NCI-H1048 (cell line): Measurements from ENCODE around the gene IL24.

ENCODE experiments used
- DNase-seq: peaks from one replicate; lab custom pipeline; 2025; lab: John Stamatoyannopoulos, UW

The IL24 gene

GRCh38 chr1:206880314-206880713 lies 16.9 kb upstream of the IL24 start:
- DNase-seq = no peak

DNA sequence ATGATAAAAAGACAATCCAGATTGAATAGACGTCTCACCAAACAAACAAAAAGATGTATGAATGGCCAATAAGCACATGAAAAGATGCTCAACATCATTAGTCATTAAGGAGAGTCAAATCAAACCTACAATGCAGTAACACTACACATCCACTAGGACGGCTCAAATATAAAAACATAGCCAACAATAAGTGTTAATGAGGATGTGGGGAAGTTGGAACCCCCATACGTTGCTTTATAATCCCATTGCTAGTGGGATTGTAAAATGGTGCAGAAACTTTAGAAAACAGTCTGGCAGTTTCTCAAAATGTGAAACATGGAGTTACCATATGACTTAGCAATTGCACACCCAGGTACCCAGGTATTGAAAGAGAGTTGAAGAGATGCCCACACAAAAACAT lies 14.7 kb upstream of the IL24 start:
- no peak for DNase-seq

DNA sequence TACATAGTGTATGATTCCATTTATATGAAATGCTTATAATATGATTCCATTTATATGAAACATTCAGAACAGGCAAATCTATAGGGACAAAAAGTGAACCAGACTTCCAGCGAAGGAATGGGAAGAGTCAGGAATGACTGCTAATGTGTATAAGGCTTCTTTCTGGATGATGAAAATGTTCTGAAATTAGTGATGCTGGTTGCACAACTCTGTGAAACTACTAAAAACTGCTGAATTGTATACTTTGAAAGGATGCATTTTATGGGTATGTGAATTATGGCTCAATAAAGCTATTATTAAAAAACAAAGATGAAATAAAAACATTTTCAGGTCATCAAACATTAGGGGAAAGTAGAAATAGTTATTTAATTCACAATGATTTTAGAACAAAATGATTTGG lies 14.1 kb upstream of the IL24 start:
- DNase-seq = no peak

- no peak for DNase-seq
These were observed 13.4 kb upstream of the IL24 start for GRCh38 chr1:206883876-206884275.

DNA sequence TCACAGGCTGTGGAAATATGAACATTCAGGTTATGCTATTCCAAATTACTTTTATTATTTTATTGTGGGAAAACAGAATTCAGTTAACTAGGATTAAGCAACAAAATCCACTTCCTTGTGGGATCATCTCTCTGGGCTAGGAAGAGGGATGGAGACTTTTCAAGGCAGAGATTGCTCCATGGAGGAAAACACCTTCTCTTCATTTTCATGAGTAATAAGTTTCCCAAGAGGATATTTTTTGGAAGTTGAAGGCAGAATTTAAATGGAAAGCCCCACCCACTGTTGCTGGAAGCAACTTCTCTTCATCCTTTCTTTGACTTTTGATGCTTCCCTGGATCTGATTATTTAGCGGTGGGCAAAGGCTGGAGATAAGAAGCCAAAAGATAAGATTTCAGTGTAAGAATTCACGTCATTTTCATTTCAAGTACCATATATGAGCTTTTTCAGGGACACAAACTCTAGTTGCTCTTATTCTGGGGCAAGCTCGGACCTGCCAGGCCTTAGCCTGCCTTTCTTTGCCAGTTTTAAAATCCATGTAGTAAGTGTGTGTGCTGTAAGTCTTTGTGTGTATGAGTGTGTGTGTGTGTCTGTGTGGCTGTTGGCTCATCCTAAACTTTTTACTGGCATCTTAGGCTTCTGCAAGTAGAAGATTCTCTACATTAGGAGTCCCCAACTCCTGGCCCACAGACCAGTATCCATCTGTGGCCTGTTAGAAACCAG lies 11.7 kb upstream of the IL24 start:
- DNase-seq = no peak

DNA sequence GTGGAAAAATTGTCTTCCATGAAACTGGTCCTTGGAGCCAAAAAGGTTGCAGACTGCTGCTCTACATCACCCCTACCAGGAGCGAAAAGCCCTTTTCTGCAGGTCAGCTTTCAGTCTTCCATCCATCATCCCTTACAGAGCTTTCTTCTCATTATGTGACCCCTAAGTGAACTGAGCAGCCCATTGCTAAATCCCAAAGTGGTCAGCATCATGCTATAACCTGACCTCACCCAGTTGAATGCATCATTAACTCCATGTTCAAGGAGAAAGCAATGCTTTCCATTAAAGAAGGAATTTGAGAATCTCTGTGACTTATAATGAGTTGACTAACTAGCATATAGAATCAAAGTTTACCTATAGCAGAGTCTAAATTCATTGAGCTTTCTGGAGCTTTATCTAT lies 10.4 kb upstream of the IL24 start:
- DNase-seq = no peak

- no peak for DNase-seq
These were observed 9.5 kb upstream of the IL24 start for GRCh38 chr1:206887701-206888100.

DNA sequence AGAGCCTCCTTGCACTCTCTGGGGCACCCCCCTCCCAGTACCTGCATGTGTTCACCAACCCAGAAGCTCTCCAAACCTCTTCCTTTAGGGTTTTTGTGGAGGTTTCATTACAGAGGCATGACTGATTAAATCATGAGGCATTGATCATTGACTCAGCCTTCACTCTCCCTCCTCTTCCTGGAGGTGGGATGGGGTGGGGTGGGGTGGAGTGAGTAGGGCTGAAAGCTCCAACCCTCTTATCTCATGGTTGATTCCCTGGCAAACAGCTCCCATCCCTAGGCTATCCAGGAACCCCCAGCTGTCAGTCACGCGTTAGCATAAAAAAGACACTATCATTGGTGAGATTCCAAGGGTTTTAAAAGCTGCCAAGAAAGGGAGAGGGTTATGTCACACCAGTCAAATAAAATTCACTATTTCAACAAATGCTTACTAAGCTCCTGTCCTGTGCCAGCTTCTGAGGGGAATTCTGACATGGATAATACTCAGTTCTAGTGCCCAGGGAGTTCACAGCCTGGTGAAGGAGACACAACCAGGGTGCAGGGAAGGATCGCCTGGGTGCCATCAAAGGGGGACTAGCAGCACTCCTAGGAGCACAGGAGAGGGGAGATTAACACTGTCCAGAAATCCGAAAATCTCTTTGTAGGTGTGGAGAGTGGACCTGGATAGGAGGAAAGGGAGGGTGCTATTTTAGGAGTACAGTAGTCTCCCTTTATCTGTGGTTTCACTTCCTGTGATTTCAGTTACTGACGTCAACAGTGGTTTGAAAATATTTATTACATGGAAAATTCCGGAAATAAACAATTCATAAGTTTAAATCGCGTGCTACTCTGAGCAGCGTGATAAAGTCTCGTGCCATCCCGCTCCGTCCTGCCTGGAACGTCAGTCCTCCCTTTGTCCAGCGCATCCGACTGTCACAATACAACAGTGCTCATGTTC lies 6.8 kb upstream of the IL24 start:
- no peak for DNase-seq

DNA sequence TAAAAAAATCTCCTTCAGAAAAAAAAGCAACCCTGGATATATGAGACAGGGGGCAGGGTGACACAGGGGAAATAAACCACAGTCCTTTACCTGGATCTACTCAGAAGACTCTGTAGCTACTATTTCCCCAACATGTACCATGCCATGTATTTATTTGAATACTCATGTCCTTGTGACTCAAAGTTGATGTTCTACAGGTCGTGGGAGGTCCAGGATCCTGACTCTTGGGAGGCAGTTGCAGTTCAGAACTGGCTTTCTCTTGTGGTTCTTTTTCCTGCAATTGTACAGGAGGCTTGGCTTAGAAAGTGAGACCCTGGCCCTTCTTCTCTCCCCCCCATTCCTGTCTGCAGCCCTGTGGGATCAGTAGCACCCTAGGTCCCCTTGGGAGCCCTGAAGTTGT lies 5.8 kb upstream of the IL24 start:
- DNase-seq = no peak

GRCh38 chr1:206892351-206892984 lies 4.8 kb upstream of the IL24 start:
- DNase-seq = no peak

DNA sequence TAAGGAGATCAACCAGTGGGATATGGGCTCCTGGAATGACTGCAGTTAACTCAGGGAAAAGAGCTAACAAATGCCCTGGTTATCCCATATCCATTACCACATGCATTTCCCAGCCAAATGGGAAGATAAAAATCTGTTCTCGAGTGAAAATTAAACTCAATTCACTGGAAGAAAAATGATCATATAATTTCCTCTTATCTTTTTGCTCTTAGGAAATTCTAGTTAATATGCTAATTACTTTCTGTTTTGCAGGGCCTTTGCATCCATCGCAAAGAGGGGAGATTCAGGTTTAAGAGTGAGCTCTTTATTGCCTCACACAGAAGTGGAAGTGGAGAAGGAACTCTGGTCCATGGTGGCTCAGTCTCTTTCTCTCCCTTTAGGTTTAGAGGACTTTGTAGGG lies 3.9 kb upstream of the IL24 start:
- DNase-seq = no peak

- no peak for DNase-seq
These were observed 1.9 kb upstream of the IL24 start for GRCh38 chr1:206895325-206895724.

DNA sequence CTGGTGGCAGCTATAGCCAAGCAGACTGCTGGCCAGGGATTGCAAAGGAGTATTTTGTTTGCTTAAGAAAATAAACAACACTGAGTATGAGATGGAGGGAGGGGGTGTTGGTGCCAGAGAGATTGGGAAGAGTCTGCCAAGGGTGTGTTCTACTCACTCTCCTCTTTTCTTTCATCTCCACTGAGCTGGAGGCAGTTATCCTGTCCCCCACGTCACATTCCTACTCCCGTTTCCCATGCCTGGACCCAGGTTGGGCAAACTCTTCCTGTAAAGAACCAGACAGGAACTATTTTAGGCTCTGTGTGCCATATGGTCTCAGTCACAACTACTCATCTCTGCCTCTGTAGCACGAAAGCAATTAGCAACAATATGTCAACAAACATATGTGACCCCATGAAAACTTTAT lies 1.4 kb upstream of the IL24 start:
- DNase-seq = no peak

GRCh38 chr1:206896261-206896660 lies 982 bp upstream of the IL24 start:
- no peak for DNase-seq

- DNase-seq = no peak
These were observed 1.1 kb downstream of the IL24 start for GRCh38 chr1:206898089-206898914.

GRCh38 chr1:206898915-206899431 lies 1.7 kb downstream of the IL24 start:
- no peak for DNase-seq

GRCh38 chr1:206899717-206900116 lies 2.5 kb downstream of the IL24 start:
- DNase-seq = no peak

DNA sequence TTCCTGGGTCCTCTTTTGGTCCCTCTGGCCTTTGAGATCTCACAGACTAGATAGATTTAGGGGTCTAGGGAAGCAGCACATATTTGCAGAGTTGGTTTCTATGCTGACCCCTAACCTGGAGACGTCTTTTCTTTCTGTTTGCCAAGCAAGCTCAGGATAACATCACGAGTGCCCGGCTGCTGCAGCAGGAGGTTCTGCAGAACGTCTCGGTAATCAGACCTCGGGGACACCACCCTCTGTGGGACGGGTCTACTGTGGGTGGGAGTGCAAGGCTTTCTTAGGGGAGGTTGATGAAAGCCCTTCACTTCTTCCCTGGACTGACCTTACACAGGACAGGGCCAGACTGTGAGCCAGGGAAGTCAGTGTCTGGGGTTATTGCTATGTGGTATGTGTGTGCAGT lies 2.9 kb downstream of the IL24 start:
- DNase-seq = no peak

GRCh38 chr1:206901944-206902343 lies 4.7 kb downstream of the IL24 start:
- DNase-seq = no peak

DNA sequence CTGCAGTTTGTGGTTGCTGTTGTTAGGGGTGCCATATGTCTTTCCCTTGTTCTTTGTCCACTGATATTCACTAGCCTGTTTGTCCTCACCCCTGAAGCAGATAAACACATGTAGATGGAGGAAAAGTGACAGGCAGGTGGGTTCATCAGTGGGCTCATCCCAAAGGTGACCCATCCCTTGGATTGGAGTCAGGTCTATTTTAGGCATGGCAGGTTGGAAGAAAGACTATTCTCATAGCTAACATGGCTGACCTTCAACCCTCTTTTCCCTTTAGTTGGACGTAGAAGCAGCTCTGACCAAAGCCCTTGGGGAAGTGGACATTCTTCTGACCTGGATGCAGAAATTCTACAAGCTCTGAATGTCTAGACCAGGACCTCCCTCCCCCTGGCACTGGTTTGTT lies 5.5 kb downstream of the IL24 start:
- DNase-seq = no peak

GRCh38 chr1:206903687-206904086 lies 6.4 kb downstream of the IL24 start:
- DNase-seq = no peak
